Kidney (tissue), 14 donors: ENCODE results near the gene BSCL2. TPM values are rescaled to one million over a fixed set of nuclear protein-coding genes. Genes with fewer than 3 reads are reported as not detected.

Source experiments
- DNase-seq, 5 donors: peaks; one replicate each; pipeline ENCODE4 v3.0.0-alpha.2; 2013 to 2020
- FAIRE-seq: peaks from 2 replicates; lab custom pipeline; 2012; peaks lifted over from hg19 to GRCh38; lab: Jason Lieb, UNC
- H3K27ac ChIP-seq, 2 donors: one replicate each; pipeline ENCODE4 v1.7.0; 2013; ENCODE audit warnings: low read depth in 2 of 2, low read length in 2 of 2, inconsistent platforms in 1 of 2
- H3K27me3 ChIP-seq: one replicate; pipeline ENCODE4 v1.7.1; 2013; ENCODE audit warnings: low read length, inconsistent platforms; ENCODE audit not compliant: control insufficient read depth, insufficient read depth
- H3K36me3 ChIP-seq, 3 donors: one replicate each; pipeline versions ENCODE4 v1.7.0 to v1.7.1; 2013; ENCODE audit warnings: low read length in 3 of 3, control low read depth in 1 of 3, inconsistent platforms in 1 of 3; ENCODE audit not compliant: insufficient read depth in 3 of 3, control insufficient read depth in 2 of 3
- H3K4me1 ChIP-seq, 3 donors: one replicate each; pipeline versions ENCODE4 v1.7.0 to v1.7.1; 2013; ENCODE audit warnings: low read length in 3 of 3, inconsistent platforms in 1 of 3, low read depth in 1 of 3; ENCODE audit not compliant: control insufficient read depth in 2 of 3, insufficient read depth in 2 of 3
- H3K4me3 ChIP-seq, 3 donors: one replicate each; pipeline versions ENCODE4 v1.7.0 to v1.8.1; 2013; ENCODE audit warnings: low read length in 3 of 3, control low read depth in 1 of 3, inconsistent platforms in 1 of 3
- H3K9ac ChIP-seq, 3 donors: one replicate each; pipeline versions ENCODE4 v1.7.0 to v1.7.1; 2013; ENCODE audit warnings: low read length in 3 of 3, control low read depth in 1 of 3, inconsistent platforms in 1 of 3
- H3K9me3 ChIP-seq, 3 donors: one replicate each; pipeline versions ENCODE4 v1.7.0 to v1.7.1; 2013; ENCODE audit warnings: low read length in 3 of 3, control low read depth in 1 of 3, inconsistent platforms in 1 of 3; ENCODE audit not compliant: control insufficient read depth in 2 of 3, insufficient read depth in 1 of 3
- CTCF ChIP-seq: IDR thresholded peaks from 3 replicates; pipeline ENCODE4 v1.5.1; 2012; ENCODE audit warnings: mild to moderate bottlenecking, moderate library complexity, borderline replicate concordance; ENCODE audit not compliant: insufficient read depth; ENCODE audit errors: extremely low read depth
- intact Hi-C: fragments of 100-400 bp; cut with DNase I; formaldehyde crosslinking; loops from one replicate; pipeline ENCODE4 v1.11.1; 2022
- polyA plus RNA-seq: library from polyadenylated mRNA; stranded (reverse); fragments of 350-450 nt; fragmentation: Illumina TruSeq; extraction: RNeasy Lipid Tissue Mini Kit (QIAGEN cat#74804); gene quantifications from one replicate; pipeline ENCODE4 v1.2.3, GENCODE V29; 2014; ENCODE audit warnings: low read depth, low replicate concordance; ENCODE audit not compliant: insufficient read depth
- total RNA-seq: library from RNA; stranded (reverse); fragmentation: NEBNext Ultra II Directional; extraction: Animal tissue kit (Norgen Biotek cat#: 25700); gene quantifications from one replicate; pipeline ENCODE4 v1.2.1, GENCODE V29; 2021
- donor health status: control.
- donor health status: control.
- donor health status: control.
- donor health status: control.
- donor health status: control.
- donor health status: DM: yes; HTN: yes; CAD: no.
- donor health status: Normal renal cell carcinoma (clear cell type).

BSCL2 gene
- total and polyA plus RNA-seq, 2 donors from 2014 or later: 93.2 to 249 TPM

DNA sequence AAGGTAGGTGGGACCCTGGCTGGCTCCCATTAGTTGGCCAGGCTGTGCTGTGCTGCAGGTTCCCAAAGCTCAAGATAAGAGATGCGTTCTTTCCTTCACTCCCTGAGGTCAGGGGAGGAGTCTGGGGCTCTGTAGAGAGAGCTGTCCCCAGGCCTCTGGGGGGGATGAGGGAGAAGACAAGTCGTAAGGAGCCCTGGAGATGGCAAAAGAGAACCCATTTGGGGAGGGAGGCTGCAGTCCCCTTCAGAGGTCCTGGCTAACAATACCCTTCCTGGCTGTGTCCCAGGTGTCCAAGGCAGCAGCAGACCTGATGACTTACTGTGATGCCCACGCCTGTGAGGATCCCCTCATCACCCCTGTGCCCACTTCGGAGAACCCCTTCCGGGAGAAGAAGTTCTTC lies 1.2 kb upstream of the BSCL2 start:
- peak overlapping the region; percentile 51 to 98 (median 83) for H3K9ac ChIP-seq
- H3K4me1 ChIP-seq: peaks cover 0 to 33% (median 30%) of the 10 kb centered on the region in 3 donors
- H3K9me3 ChIP-seq: no peaks in the 10 kb centered on the region
- peaks cover 0 to 17% (median 2%) of the 10 kb centered on the region in 3 donors for H3K36me3 ChIP-seq
- no peak for TF ChIP-seq CTCF
- H3K4me3 ChIP-seq: peak overlapping the region; percentile 87 to 91 (median 88)
- no peak for FAIRE-seq
- intact Hi-C loops: no loop called here
- H3K27ac ChIP-seq: peak overlapping the region; percentile 32 to 89
- peak in 2 of 5 donors; percentile 8 to 66 for DNase-seq
- H3K27me3 ChIP-seq: no peaks in the 10 kb centered on the region

DNA sequence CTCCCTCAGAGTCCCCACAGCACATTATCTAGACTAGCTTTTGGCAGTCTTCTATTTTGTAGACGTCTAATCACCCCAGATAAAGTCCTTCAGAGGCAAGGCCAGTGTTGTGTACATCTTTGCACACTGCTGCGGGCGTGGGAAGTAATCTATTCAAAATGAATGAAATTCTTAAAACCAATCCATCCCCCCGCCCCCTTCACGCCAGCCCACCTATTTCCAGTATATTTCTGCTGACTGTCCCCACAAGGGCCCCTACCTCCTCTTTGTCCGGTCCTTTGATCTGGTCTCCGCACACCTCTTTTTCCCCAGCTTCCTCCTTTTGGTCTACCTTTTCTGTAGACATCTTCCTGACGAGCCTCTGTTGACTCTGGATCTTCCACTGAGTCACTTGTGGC lies 375 bp downstream of the BSCL2 start:
- H3K36me3 ChIP-seq: peaks cover 0 to 11% (median 2%) of the 10 kb centered on the region in 3 donors
- peak overlapping the region in 2 of 3 donors; percentile 79 to 89 for H3K9ac ChIP-seq
- intact Hi-C loops: no loop called here
- no peaks in the 10 kb centered on the region for H3K27me3 ChIP-seq
- DNase-seq: peak in 1 of 5 donors; percentile 68
- H3K9me3 ChIP-seq: no peaks in the 10 kb centered on the region
- FAIRE-seq: no peak
- H3K4me1 ChIP-seq: peaks cover 0 to 30% (median 29%) of the 10 kb centered on the region in 3 donors
- H3K27ac ChIP-seq: peak overlapping the region; percentile 93 to 94
- H3K4me3 ChIP-seq: peak overlapping the region; percentile 50 to 83 (median 67)
- no peak for TF ChIP-seq CTCF

DNA sequence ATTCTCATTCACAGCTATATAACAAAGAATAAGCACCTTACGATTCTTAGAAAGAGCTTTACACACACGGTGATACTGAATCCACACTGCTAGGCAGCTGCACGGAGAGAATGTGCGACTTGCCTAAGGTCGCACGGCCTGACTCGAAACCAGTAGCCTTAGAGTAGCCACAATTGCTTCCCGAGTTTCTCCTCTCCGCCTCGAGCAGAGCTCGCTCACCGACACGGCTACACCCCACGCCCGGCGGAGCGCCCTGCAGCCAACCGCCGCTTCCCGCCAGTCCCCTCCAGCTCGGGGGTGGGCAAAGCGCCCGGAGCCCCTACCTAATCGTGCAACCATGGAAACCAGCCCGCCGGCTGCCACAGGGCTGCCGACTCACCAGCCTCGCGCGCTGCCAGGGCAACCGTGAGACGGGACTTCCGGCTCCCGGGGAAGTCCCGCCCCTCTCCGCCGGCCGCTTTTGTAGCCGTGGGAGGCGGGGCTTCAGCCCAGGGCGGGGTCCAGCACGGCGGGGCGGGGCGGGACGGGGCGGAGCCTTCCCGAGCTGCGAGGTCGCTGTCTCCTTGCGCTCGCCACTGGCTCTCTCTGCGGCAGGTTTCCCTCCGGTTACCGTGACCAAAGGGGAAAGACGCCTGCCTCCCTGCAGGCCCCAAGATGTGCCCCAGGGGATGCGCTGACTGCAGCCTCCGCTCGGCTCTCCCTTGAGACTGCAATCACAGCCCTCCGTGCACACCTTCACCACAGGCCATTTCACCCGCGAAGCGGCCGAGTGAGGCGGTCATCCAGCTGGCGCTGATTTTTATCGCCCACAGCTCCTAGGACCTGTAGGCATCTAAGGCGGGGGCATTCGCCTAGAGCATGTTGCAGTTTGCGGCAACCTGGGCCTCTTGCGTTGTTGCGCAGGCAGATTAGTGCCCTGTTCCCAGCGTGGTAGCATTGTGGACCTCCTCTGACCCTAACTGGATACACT lies 1.1 kb downstream of the BSCL2 start:
- FAIRE-seq: no peak
- no peaks in the 10 kb centered on the region for H3K9me3 ChIP-seq
- peak overlapping the region; percentile 93 to 94 for H3K27ac ChIP-seq

More for the DNA sequence above, 1.1 kb downstream of the BSCL2 start:
- peak; percentile 96 to 99 (median 98) for DNase-seq
- H3K4me3 ChIP-seq: peak overlapping the region; percentile 93 to 98 (median 96)
- intact Hi-C loops: no loop called here
- TF ChIP-seq CTCF: no peak
- H3K27me3 ChIP-seq: no peaks in the 10 kb centered on the region
- H3K36me3 ChIP-seq: peaks cover 2 to 13% (median 3%) of the 10 kb centered on the region in 3 donors
- peak overlapping the region; percentile 84 to 97 (median 93) for H3K9ac ChIP-seq
- peaks cover 0 to 30% (median 29%) of the 10 kb centered on the region in 3 donors for H3K4me1 ChIP-seq
